Stimulated activated naive CD8-positive, alpha-beta T cell treated with anti-CD3 and anti-CD28 coated beads, Interleukin-15, Interleukin-2, amounts not matched to agents 100 U/mL and 50 U/mL, for 24 hours (primary cell): ENCODE data around the gene STON2.

ENCODE experiments used
- ATAC-seq: fragments of 150-1000 bp; cut with Tn5 transposase; one replicate; pipeline ENCODE4 v1.10.0; 2021
- DNase-seq: peaks from one replicate; pipeline ENCODE4 v3.0.0; 2021

STON2 gene

GRCh38 chr14:81331229-81332021 is 68.7 kb downstream of the STON2 start:
- ATAC-seq (no peak), DNase-seq (no peak)

- peak; percentile 49 for ATAC-seq
- no peak for DNase-seq
Observed at GRCh38 chr14:81330619-81331122, 69.5 kb downstream of the STON2 start.

GRCh38 chr14:81329640-81330381 is 70.3 kb downstream of the STON2 start:
- DNase-seq: no peak
- no peak for ATAC-seq

- no peak for DNase-seq
- ATAC-seq: no peak
Observed at GRCh38 chr14:81326451-81326850, 73.7 kb downstream of the STON2 start.

GRCh38 chr14:81324011-81324410 is 76.1 kb downstream of the STON2 start:
- DNase-seq (no peak), ATAC-seq (no peak)

GRCh38 chr14:81323093-81323492 is 77.0 kb downstream of the STON2 start:
- DNase-seq (no peak), ATAC-seq (no peak)

GRCh38 chr14:81319946-81320345 is 80.2 kb downstream of the STON2 start:
- ATAC-seq: no peak
- DNase-seq: no peak

- ATAC-seq: no peak
- DNase-seq: no peak
Observed at GRCh38 chr14:81319314-81319713, 80.8 kb downstream of the STON2 start.

GRCh38 chr14:81315341-81315740 is 84.8 kb downstream of the STON2 start:
- ATAC-seq (no peak), DNase-seq (no peak)

GRCh38 chr14:81314443-81315175 is 85.5 kb downstream of the STON2 start:
- ATAC-seq (no peak), DNase-seq (no peak)

- no peak for ATAC-seq
- DNase-seq: no peak
Observed at GRCh38 chr14:81313775-81314429, 86.2 kb downstream of the STON2 start.

GRCh38 chr14:81313200-81313599 is 86.9 kb downstream of the STON2 start:
- DNase-seq: no peak
- ATAC-seq: no peak

- no peak for DNase-seq
Observed at GRCh38 chr14:81312289-81312876, 87.7 kb downstream of the STON2 start.

GRCh38 chr14:81311778-81312177 is 88.3 kb downstream of the STON2 start:
- ATAC-seq: no peak
- no peak for DNase-seq

More at GRCh38 chr14:81312289-81312876, 87.7 kb downstream of the STON2 start:
- ATAC-seq: no peak

- no peak for ATAC-seq
- DNase-seq: no peak
Observed at GRCh38 chr14:81311141-81311540, 89.0 kb downstream of the STON2 start.

GRCh38 chr14:81310606-81311005 is 89.5 kb downstream of the STON2 start:
- ATAC-seq (no peak), DNase-seq (no peak)

GRCh38 chr14:81309511-81309910 is 90.6 kb downstream of the STON2 start:
- DNase-seq (no peak), ATAC-seq (no peak)

- DNase-seq (no peak), ATAC-seq (no peak)
Observed at GRCh38 chr14:81305743-81306142, 94.4 kb downstream of the STON2 start.

- no peak for DNase-seq
- no peak for ATAC-seq
Observed at GRCh38 chr14:81305065-81305464, 95.1 kb downstream of the STON2 start.

GRCh38 chr14:81303258-81303935 is 96.7 kb downstream of the STON2 start:
- DNase-seq: peak; percentile 39
- ATAC-seq: peak; percentile 84

- ATAC-seq (no peak), DNase-seq (no peak)
Observed at GRCh38 chr14:81302638-81303037, 97.5 kb downstream of the STON2 start.
